Loucy (cell line): ENCODE measurements around the gene CROCC.
A peak's percentile ranks its signal among the peaks of the same experiment; 100 is the strongest.
"Not testable (repeated sequence)": the region's sequence is repeated elsewhere in the genome, so short reads cannot be mapped to it uniquely, and the experiment has no call there.

Experiments used
- H2AFZ ChIP-seq: fragments of 200-600 bp; sonication (generic); 2 replicates; pipeline ENCODE4 v1.6.0; 2016; ENCODE audit warnings: antibody characterized with exemption, mild to moderate bottlenecking, low read length, moderate library complexity
- H3F3A ChIP-seq: fragments of 200-600 bp; 2 replicates; pipeline ENCODE4 v1.6.0; 2016; ENCODE audit warnings: antibody characterized with exemption, low read depth, mild to moderate bottlenecking
- H3K27me3 ChIP-seq: fragments of 200-600 bp; sonication (generic); 2 replicates; pipeline ENCODE4 v1.6.1; 2014; ENCODE audit warnings: low read length, mild to moderate bottlenecking; ENCODE audit not compliant: insufficient read depth, poor library complexity, severe bottlenecking
- H3K36me3 ChIP-seq: fragments of 200-600 bp; sonication (generic); 2 replicates; pipeline ENCODE4 v1.6.1; 2016; ENCODE audit warnings: low read length; ENCODE audit not compliant: insufficient read depth
- H3K4me1 ChIP-seq: fragments of 200-600 bp; sonication (generic); 2 replicates; pipeline ENCODE4 v1.5.1; 2014; ENCODE audit warnings: low read length, mild to moderate bottlenecking; ENCODE audit not compliant: insufficient read depth, poor library complexity, severe bottlenecking
- H3K4me2 ChIP-seq: fragments of 200-600 bp; sonication (generic); 2 replicates; pipeline ENCODE4 v1.6.0; 2014; ENCODE audit warnings: antibody characterized with exemption, low read length, low read depth, mild to moderate bottlenecking; ENCODE audit not compliant: poor library complexity, severe bottlenecking
- H3K4me3 ChIP-seq: fragments of 200-600 bp; sonication (generic); 2 replicates; pipeline ENCODE4 v1.5.1; 2014; ENCODE audit warnings: low read length, mild to moderate bottlenecking, mixed read lengths; ENCODE audit not compliant: poor library complexity, severe bottlenecking
- H3K79me2 ChIP-seq: fragments of 200-600 bp; sonication (generic); 2 replicates; pipeline ENCODE4 v1.6.1; 2014; ENCODE audit warnings: low read length; ENCODE audit not compliant: insufficient read depth
- H3K9ac ChIP-seq: fragments of 200-600 bp; sonication (generic); 2 replicates; pipeline ENCODE4 v1.6.0; 2014; ENCODE audit warnings: mild to moderate bottlenecking, low read depth, low read length, moderate library complexity; ENCODE audit not compliant: poor library complexity, severe bottlenecking
- H3K9me2 ChIP-seq: fragments of 200-600 bp; sonication (generic); replicated peaks from 2 replicates; pipeline ENCODE4 v1.6.1; 2016; ENCODE audit warnings: low read depth, low read length, mixed read lengths
- H3K9me3 ChIP-seq: fragments of 200-600 bp; sonication (generic); 2 replicates; pipeline ENCODE4 v1.6.1; 2014; ENCODE audit warnings: mild to moderate bottlenecking, antibody characterized with exemption, low read length, low read depth; ENCODE audit not compliant: insufficient read depth
- H4K20me1 ChIP-seq: fragments of 200-600 bp; sonication (generic); 2 replicates; pipeline ENCODE4 v1.6.0; 2014; ENCODE audit warnings: antibody characterized with exemption, low read length, mild to moderate bottlenecking; ENCODE audit not compliant: insufficient read depth, poor library complexity, severe bottlenecking
- EZH2phosphoT487 ChIP-seq: fragments of 200-600 bp; IDR thresholded peaks from 2 replicates; pipeline ENCODE4 v1.6.1; 2018; ENCODE audit warnings: antibody characterized with exemption, mild to moderate bottlenecking, moderate library complexity, borderline replicate concordance
- TF ChIP-seq, protein P1 (sequence below): fragments of 200-600 bp; sonication (generic); conservative IDR thresholded peaks from 2 replicates; pipeline ENCODE4 v1.5.1; 2014; ENCODE audit warnings: mild to moderate bottlenecking, antibody characterized with exemption, low read length

The CROCC gene, protein sequence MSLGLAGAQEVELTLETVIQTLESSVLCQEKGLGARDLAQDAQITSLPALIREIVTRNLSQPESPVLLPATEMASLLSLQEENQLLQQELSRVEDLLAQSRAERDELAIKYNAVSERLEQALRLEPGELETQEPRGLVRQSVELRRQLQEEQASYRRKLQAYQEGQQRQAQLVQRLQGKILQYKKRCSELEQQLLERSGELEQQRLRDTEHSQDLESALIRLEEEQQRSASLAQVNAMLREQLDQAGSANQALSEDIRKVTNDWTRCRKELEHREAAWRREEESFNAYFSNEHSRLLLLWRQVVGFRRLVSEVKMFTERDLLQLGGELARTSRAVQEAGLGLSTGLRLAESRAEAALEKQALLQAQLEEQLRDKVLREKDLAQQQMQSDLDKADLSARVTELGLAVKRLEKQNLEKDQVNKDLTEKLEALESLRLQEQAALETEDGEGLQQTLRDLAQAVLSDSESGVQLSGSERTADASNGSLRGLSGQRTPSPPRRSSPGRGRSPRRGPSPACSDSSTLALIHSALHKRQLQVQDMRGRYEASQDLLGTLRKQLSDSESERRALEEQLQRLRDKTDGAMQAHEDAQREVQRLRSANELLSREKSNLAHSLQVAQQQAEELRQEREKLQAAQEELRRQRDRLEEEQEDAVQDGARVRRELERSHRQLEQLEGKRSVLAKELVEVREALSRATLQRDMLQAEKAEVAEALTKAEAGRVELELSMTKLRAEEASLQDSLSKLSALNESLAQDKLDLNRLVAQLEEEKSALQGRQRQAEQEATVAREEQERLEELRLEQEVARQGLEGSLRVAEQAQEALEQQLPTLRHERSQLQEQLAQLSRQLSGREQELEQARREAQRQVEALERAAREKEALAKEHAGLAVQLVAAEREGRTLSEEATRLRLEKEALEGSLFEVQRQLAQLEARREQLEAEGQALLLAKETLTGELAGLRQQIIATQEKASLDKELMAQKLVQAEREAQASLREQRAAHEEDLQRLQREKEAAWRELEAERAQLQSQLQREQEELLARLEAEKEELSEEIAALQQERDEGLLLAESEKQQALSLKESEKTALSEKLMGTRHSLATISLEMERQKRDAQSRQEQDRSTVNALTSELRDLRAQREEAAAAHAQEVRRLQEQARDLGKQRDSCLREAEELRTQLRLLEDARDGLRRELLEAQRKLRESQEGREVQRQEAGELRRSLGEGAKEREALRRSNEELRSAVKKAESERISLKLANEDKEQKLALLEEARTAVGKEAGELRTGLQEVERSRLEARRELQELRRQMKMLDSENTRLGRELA (N-terminal part only)

DNA sequence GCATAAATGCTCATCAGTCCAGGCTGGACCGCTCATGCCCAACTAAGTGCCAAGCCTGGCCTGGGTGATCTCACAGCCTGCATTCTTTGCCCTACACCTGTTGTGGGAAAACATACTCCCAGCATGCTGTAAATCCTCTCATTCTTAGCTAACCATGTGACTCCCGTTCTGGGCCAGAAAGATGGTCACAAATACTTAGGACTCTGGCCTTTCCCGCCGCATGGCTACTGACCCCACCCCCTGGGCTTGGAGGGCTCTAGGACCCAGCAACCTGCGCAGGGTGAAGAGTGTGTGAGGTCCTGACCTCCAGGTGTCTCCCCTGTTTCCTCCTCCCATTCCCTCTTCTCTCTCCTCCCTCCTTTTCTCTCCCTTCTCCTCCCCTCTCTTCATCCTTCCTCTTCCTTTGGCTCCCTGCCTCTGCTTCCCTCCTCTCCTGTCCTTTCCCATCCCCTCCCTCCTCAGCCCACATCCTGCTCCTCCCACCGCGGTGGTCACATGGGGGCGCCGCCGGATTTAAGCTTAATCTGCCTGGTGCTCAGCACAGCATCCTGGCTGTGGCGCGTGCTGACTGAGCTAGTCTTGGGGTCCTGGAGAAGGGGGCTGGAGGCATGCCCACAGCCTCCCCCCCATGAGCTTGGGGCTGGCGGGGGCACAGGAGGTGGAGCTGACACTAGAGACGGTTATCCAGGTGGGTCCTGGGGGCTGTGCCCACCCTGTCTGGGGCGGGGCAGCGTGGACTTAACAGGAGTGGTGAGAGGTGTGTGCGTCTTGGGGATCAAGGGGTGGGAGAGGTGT, at the start of gene CROCC:
Gene CROCC (plus strand): TSS at position 541 of the 795 bp plus-strand sequence. CDS start 88 bp downstream, at position 629.
- peak within 1 kb of the TSS; percentile 87 for H3K4me2 ChIP-seq
- H3K9me3 ChIP-seq, result no peaks in the 10 kb centered on the region
- peaks cover 17% of the 10 kb centered on the region for H3K4me1 ChIP-seq
- peak within 1 kb of the TSS; percentile 83 for H2AFZ ChIP-seq
- peak within 1 kb of the TSS; percentile 76 for H3K4me3 ChIP-seq
- no peaks in the 10 kb centered on the region for H3K9me2 ChIP-seq
- H4K20me1 ChIP-seq, result no peaks in the 10 kb centered on the region
- H3K79me2 ChIP-seq, result peaks cover 7% of the 10 kb centered on the region; the same call in 1 of the 2 replicates
- no peaks in the 10 kb centered on the region for H3K27me3 ChIP-seq
- H3K36me3 ChIP-seq, result no peaks in the 10 kb centered on the region
- no peaks in the 10 kb centered on the region for H3F3A ChIP-seq
- no peak for TF ChIP-seq EZH2phosphoT487
- TF ChIP-seq, protein P1, sequence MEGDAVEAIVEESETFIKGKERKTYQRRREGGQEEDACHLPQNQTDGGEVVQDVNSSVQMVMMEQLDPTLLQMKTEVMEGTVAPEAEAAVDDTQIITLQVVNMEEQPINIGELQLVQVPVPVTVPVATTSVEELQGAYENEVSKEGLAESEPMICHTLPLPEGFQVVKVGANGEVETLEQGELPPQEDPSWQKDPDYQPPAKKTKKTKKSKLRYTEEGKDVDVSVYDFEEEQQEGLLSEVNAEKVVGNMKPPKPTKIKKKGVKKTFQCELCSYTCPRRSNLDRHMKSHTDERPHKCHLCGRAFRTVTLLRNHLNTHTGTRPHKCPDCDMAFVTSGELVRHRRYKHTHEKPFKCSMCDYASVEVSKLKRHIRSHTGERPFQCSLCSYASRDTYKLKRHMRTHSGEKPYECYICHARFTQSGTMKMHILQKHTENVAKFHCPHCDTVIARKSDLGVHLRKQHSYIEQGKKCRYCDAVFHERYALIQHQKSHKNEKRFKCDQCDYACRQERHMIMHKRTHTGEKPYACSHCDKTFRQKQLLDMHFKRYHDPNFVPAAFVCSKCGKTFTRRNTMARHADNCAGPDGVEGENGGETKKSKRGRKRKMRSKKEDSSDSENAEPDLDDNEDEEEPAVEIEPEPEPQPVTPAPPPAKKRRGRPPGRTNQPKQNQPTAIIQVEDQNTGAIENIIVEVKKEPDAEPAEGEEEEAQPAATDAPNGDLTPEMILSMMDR, result peak; percentile 27
- H3K9ac ChIP-seq, result peak within 1 kb of the TSS; percentile 67

DNA sequence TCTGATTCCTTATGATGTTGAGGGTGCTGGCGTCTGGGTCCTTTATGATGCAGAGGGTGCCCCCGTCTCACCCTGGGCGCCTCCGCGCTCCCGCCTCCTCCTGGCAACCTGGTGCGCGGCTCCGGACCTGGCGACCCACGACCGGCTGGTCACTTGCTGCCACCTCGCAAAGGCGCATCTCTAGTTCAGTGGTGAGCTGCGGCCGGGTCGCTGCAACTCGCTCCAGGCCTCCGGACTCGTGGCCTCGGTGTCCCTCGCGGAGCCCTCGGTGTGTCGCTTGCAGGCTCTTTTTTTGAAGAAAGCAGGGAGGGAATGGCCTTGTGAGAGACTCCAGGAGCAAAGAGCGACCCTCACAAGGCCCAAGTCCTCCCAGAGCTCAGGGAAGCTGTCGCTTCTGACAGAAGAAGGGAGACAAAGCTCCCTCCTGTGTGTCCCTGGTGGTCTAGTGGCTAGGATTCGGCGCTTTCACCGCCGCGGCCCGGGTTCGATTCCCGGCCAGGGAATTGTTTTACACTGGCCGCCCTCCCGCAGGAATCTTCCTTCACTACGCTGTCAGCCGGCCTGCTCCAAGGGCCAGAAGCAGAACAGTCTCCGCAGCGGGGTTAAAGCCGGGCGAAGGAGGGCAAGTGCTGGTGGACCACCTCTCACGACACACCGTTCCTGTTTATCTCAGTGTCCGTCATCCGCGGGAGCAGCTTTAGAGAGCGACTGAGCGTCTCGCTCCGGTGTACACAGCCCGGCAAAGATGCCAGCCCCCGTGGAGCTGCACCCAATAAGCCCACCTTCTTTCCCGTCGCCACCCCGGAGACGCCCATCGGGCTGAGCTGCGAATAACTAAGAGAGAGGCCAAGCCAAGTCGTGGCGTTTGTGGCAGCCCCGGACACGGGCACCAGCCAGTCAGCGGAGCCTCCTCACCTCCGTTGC, 49.3 kb upstream of the CROCC start:
- H2AFZ ChIP-seq, H3K36me3 ChIP-seq, H3K27me3 ChIP-seq, H4K20me1 ChIP-seq, H3K79me2 ChIP-seq, H3F3A ChIP-seq, H3K9me3 ChIP-seq, H3K4me2 ChIP-seq, H3K4me3 ChIP-seq, H3K4me1 ChIP-seq, H3K9ac ChIP-seq, H3K9me2 ChIP-seq: not testable (repeated sequence)

DNA sequence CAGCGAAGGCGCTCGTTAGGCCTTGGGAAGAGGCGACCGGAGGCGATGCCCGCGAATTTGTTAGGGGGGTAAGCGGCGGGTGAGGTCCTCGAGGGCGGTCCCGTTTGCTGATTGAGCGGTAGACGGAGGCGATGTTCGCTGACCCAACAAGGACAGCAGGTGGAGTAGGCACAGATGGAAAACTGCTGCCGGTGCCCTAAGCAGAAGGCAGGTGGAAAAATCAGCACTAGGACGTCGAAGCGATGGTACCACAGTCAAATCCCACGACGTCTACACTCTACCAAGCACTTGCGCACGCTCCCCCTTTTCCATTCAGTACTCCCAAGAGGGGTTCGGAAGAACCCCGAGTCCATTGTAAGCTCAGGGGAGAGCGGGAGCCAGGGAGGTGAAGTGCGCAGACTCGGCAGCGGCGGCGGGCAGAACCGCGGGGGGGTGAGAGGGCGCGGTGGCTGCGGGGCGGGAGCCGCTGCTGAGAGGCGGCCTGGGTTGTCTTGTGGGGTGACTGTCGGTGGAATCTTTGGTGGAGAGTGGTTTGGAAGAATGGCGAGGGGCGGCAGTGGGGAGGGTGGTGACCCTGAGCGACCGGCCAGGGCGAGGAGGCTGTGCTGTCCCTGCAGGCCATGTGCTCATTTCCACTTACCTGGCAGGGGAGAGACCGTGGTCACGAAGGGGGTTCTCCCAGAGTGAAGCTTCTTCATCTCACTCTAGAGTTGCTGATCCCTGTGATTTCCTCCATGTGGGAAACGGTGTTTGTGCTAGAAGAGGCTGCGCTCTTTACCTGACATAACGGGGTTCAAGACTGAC, 48.5 kb upstream of the CROCC start:
- not testable (repeated sequence) for H3K4me3 ChIP-seq

DNA sequence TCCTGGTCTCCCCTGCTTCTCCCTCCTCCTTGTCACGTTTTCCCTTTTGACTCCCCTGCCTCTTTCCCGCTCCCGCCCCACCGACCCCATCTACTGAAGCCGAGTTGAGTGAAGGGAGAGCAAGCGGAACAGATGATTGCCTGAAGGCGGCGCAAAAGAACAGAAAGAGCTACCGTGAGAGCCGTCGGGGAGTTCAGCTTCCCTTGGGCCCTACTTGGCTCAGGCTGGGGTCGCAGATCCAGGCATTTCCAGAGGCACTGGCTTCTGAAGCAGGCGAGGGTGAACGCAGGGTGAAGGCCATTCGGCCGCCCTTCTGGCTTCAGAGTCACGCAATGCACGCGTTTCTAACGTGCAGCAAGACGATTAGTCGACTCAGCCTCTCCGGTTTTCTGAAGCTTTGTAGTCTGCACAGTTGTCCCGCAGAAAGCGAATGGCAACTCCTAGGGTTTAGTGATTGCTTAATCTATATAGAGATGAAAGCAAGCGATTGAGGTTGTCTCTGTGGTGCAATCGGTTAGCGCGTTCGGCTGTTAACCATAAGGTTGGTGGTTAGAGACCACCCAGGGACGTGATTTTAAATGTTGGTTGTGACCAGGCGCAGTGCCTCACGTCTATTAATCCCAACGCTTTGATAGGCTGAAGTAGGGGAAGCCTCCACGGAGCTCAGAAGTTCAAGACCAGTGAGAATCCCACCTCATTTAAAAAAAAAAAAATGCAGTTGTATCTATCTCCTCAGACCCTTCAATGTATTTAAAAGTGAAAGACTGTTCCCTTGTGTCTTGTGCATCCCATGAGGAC, 46.6 kb upstream of the CROCC start:
- H3F3A ChIP-seq, H2AFZ ChIP-seq, H3K9me3 ChIP-seq, H3K4me3 ChIP-seq, H3K4me2 ChIP-seq, H3K4me1 ChIP-seq, H4K20me1 ChIP-seq, H3K36me3 ChIP-seq, H3K9me2 ChIP-seq, H3K79me2 ChIP-seq, H3K9ac ChIP-seq, H3K27me3 ChIP-seq: not testable (repeated sequence)

More for the DNA sequence above, 48.5 kb upstream of the CROCC start:
- not testable (repeated sequence) for H3F3A ChIP-seq, H3K9me2 ChIP-seq, H3K9me3 ChIP-seq, H3K27me3 ChIP-seq, H2AFZ ChIP-seq, H3K36me3 ChIP-seq, H4K20me1 ChIP-seq, H3K9ac ChIP-seq, H3K4me2 ChIP-seq, H3K79me2 ChIP-seq, H3K4me1 ChIP-seq
